ENCODE data around the gene NTSR2. TPM values are rescaled to one million over a fixed set of nuclear protein-coding genes. Genes with fewer than 3 reads are reported as not detected.

Gene NTSR2
- total and polyA plus RNA-seq, 2 experiments from 2014 or later, result 0.10 TPM; not detected in 1

GRCh38 chr2:11658208-11659114, 11.5 kb downstream of the NTSR2 start:
- no peak for TF ChIP-seq EZH2 (IDR thresholded peaks at IDR 0.05; ENCODE audit: low read depth, unreplicated experiment)
- TF ChIP-seq JUNB (IDR thresholded peaks at IDR 0.05; ENCODE audit: unreplicated experiment), result no peak
- no peak for TF ChIP-seq ZNF331 (CRISPR knock-in tag; IDR thresholded peaks at IDR 0.05; ENCODE audit: low read depth)
- peaks cover 3% of the 10 kb centered on the region; the same call in 1 of the 3 replicates for H3K36me3 Mint-ChIP-seq (ENCODE audit: low read depth)
- H3K9me2 ChIP-seq (ENCODE audit: insufficient read depth), result no peaks in the 10 kb centered on the region
- no peaks in the 10 kb centered on the region for H4K20me1 ChIP-seq (replicated peaks; ENCODE audit: insufficient read depth)
- no peak overlapping the region for H3K4me2 ChIP-seq
- no peaks in the 10 kb centered on the region for H3K79me2 ChIP-seq (replicated peaks; ENCODE audit: insufficient read depth)
- H3K4me3 Mint-ChIP-seq, result no peak overlapping the region
- no peak overlapping the region for H3K27ac ChIP-seq (ENCODE audit: low read depth)
- no peaks in the 10 kb centered on the region for H3K4me1 Mint-ChIP-seq
- H3K9me3 Mint-ChIP-seq, result peaks cover 5% of the 10 kb centered on the region
- H3K4me3 ChIP-seq, result no peak overlapping the region
- H3K27ac Mint-ChIP-seq, result no peak overlapping the region
- H2AFZ ChIP-seq, result no peak overlapping the region
- no peaks in the 10 kb centered on the region for H3K27me3 ChIP-seq (ENCODE audit: insufficient read depth)
- H3K36me3 ChIP-seq (ENCODE audit: insufficient read depth), result no peaks in the 10 kb centered on the region
- ATAC-seq (no peak), DNase-seq (ENCODE audit: low spot score) (no peak)
- H3F3A ChIP-seq (replicated peaks; ENCODE audit: low read depth), result no peaks in the 10 kb centered on the region
- no peaks in the 10 kb centered on the region for H3K4me1 ChIP-seq (ENCODE audit: insufficient read depth)
- peaks cover 9% of the 10 kb centered on the region for H3K27me3 Mint-ChIP-seq (ENCODE audit: insufficient read depth, low read depth, poor library complexity)

- Histone ChIP-seq H3K9me2 (ENCODE audit: insufficient read depth) (no peaks in the 10 kb centered on the region), H3K79me2 (replicated peaks; ENCODE audit: insufficient read depth) (no peaks in the 10 kb centered on the region), H3K4me3 (no peak overlapping the region), H3K27ac (ENCODE audit: low read depth) (no peak overlapping the region), H2AFZ (no peak overlapping the region), H3K27me3 (ENCODE audit: insufficient read depth) (no peaks in the 10 kb centered on the region), H4K20me1 (replicated peaks; ENCODE audit: insufficient read depth) (no peaks in the 10 kb centered on the region), H3F3A (replicated peaks; ENCODE audit: low read depth) (no peaks in the 10 kb centered on the region), H3K4me1 (ENCODE audit: insufficient read depth) (no peaks in the 10 kb centered on the region), H3K36me3 (ENCODE audit: insufficient read depth) (no peaks in the 10 kb centered on the region), H3K4me2 (no peak overlapping the region)
- no peaks in the 10 kb centered on the region for H3K4me1 Mint-ChIP-seq
- DNase-seq (ENCODE audit: low spot score) (no peak), ATAC-seq (no peak)
- H3K9me3 Mint-ChIP-seq, result peaks cover 5% of the 10 kb centered on the region
- H3K27me3 Mint-ChIP-seq (ENCODE audit: insufficient read depth, low read depth, poor library complexity), result peaks cover 9% of the 10 kb centered on the region
- no peak overlapping the region for H3K4me3 Mint-ChIP-seq
- no peak overlapping the region for H3K27ac Mint-ChIP-seq
- peaks cover 3% of the 10 kb centered on the region; the same call in 1 of the 3 replicates for H3K36me3 Mint-ChIP-seq (ENCODE audit: low read depth)
- TF ChIP-seq JUNB (IDR thresholded peaks at IDR 0.05; ENCODE audit: unreplicated experiment), result no peak
- no peak for TF ChIP-seq ZNF462 (CRISPR knock-in tag; IDR thresholded peaks at IDR 0.05)
- TF ChIP-seq NANOG (IDR thresholded peaks at IDR 0.05; ENCODE audit: borderline replicate concordance), result no peak
- TF ChIP-seq ZNF114 (CRISPR knock-in tag; IDR thresholded peaks at IDR 0.05), result no peak
- no peak for TF ChIP-seq CTCF (conservative IDR thresholded peaks at IDR 0.05; ENCODE audit: low read depth in 2 of 2)
- no peak for TF ChIP-seq ETS1 (IDR thresholded peaks at IDR 0.05)
- no peak for TF ChIP-seq EZH2phosphoT487 (IDR thresholded peaks at IDR 0.05; ENCODE audit: unreplicated experiment)
- TF ChIP-seq STAT1 (IDR thresholded peaks at IDR 0.05; ENCODE audit: unreplicated experiment), result no peak
- no peak for TF ChIP-seq POLR2AphosphoS5 (IDR thresholded peaks at IDR 0.05; ENCODE audit: low read depth)
- no peak for TF ChIP-seq ZNF331 (CRISPR knock-in tag; IDR thresholded peaks at IDR 0.05; ENCODE audit: low read depth)
- no peak for TF ChIP-seq CREB1 (CRISPR knock-in tag; IDR thresholded peaks at IDR 0.05; ENCODE audit: low read depth)
Measured at GRCh38 chr2:11657646-11658045, 12.3 kb downstream of the NTSR2 start.
